Hepatocyte (in vitro differentiated cells): ENCODE results near the gene ZFP28.

Experiments
- EZH2 ChIP-seq: fragments of 200-600 bp; sonication (generic); IDR thresholded peaks from 2 replicates; pipeline ENCODE4 v1.6.1; 2016; ENCODE audit warnings: antibody characterized with exemption, mild to moderate bottlenecking, borderline replicate concordance
- EZH2phosphoT487 ChIP-seq: fragments of 200-600 bp; sonication (generic); IDR thresholded peaks from one replicate; pipeline ENCODE4 v1.6.1; 2018; ENCODE audit warnings: antibody characterized with exemption, mild to moderate bottlenecking, low read depth, moderate library complexity; ENCODE audit not compliant: unreplicated experiment, severe bottlenecking
- TF ChIP-seq, protein P1 (sequence below): fragments of 200-600 bp; sonication (generic); IDR thresholded peaks from 2 replicates; pipeline ENCODE4 v1.5.1; 2016; ENCODE audit warnings: antibody characterized with exemption, mild to moderate bottlenecking; ENCODE audit not compliant: poor library complexity

DNA sequence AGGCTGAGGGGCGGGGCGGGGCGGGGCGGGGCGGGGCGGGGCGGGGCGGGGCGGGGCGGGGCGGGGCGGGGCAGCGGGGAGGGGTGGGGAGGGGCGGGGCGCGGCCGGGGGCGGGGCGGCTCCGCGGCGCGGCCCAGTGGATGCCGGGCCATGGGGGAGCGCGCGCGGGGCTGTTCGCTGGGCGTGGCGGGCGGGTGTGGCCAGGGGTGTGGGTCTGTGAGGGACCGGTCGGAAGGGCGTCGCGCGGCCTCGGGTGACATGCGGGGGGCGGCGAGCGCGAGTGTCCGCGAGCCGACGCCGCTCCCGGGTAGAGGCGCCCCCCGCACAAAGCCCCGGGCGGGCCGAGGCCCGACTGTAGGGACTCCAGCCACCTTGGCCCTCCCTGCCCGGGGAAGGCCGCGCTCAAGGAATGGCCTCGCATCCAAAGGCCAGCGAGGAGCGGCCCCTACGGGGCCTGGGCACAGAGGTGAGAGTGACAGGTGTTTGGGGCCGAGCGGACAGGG lies at the start of gene ZFP28:
- TF ChIP-seq, protein P1, sequence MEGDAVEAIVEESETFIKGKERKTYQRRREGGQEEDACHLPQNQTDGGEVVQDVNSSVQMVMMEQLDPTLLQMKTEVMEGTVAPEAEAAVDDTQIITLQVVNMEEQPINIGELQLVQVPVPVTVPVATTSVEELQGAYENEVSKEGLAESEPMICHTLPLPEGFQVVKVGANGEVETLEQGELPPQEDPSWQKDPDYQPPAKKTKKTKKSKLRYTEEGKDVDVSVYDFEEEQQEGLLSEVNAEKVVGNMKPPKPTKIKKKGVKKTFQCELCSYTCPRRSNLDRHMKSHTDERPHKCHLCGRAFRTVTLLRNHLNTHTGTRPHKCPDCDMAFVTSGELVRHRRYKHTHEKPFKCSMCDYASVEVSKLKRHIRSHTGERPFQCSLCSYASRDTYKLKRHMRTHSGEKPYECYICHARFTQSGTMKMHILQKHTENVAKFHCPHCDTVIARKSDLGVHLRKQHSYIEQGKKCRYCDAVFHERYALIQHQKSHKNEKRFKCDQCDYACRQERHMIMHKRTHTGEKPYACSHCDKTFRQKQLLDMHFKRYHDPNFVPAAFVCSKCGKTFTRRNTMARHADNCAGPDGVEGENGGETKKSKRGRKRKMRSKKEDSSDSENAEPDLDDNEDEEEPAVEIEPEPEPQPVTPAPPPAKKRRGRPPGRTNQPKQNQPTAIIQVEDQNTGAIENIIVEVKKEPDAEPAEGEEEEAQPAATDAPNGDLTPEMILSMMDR = no peak
- TF ChIP-seq EZH2 = no peak
- TF ChIP-seq EZH2phosphoT487 = no peak
